AG04449 (cell line): ENCODE measurements around the gene GRIK1.

ENCODE experiments used
- CTCF ChIA-PET: fragments of 350-600 bp; formaldehyde crosslinking; extraction: SDS; loops from one replicate; lab custom pipeline; 2021; ENCODE audit warnings: antibody characterized with exemption; lab: Yijun Ruan, JAX
- POLR2A ChIA-PET: fragments of 400-600, 350-600 bp; formaldehyde crosslinking; extraction: SDS; loops from one replicate; lab custom pipeline; 2020; ENCODE audit warnings: antibody characterized with exemption, inconsistent platforms; lab: Yijun Ruan, JAX
- DNase-seq: peaks from one replicate; pipeline ENCODE4 v3.0.0-alpha.2; 2010; ENCODE audit warnings: low read depth, low spot score
- H3K4me3 ChIP-seq: 2 replicates; pipeline ENCODE4 v1.5.1; 2011; ENCODE audit warnings: low read depth, mild to moderate bottlenecking, control low read depth, low read length
- CTCF ChIP-seq: IDR thresholded peaks from one replicate; pipeline ENCODE4 v1.5.1; 2011; ENCODE audit warnings: mild to moderate bottlenecking, moderate library complexity, low read length, control low read depth, inconsistent platforms; ENCODE audit not compliant: insufficient read depth; ENCODE audit errors: missing control alignments

The GRIK1 gene

GRCh38 chr21:29801122-29801521, 138.7 kb downstream of the GRIK1 start:
- no peak overlapping the region for H3K4me3 ChIP-seq
- TF ChIP-seq CTCF, result no peak
- CTCF ChIA-PET, result no interaction called here
- POLR2A ChIA-PET, result no interaction called here
- DNase-seq, result no peak

GRCh38 chr21:29800056-29800455, 139.7 kb downstream of the GRIK1 start:
- no peak overlapping the region for H3K4me3 ChIP-seq
- TF ChIP-seq CTCF, result no peak
- POLR2A ChIA-PET, result no interaction called here
- DNase-seq, result no peak
- CTCF ChIA-PET, result no interaction called here

- DNase-seq, result no peak
- H3K4me3 ChIP-seq, result no peak overlapping the region
- no peak for TF ChIP-seq CTCF
- CTCF ChIA-PET, result no interaction called here
- POLR2A ChIA-PET, result no interaction called here
Observed at GRCh38 chr21:29798840-29799239, 141.0 kb downstream of the GRIK1 start.

- no peak for DNase-seq
- CTCF ChIA-PET, result no interaction called here
- no peak for TF ChIP-seq CTCF
- no peak overlapping the region for H3K4me3 ChIP-seq
- POLR2A ChIA-PET, result no interaction called here
Observed at GRCh38 chr21:29797155-29797554, 142.6 kb downstream of the GRIK1 start.

GRCh38 chr21:29793712-29794111, 146.1 kb downstream of the GRIK1 start:
- TF ChIP-seq CTCF, result no peak
- no peak for DNase-seq
- H3K4me3 ChIP-seq, result no peak overlapping the region
- POLR2A ChIA-PET, result no interaction called here
- CTCF ChIA-PET, result no interaction called here

GRCh38 chr21:29789393-29789792, 150.4 kb downstream of the GRIK1 start:
- TF ChIP-seq CTCF, result no peak
- ChIA-PET CTCF (no interaction called here), POLR2A (no interaction called here)
- DNase-seq, result no peak
- no peak overlapping the region for H3K4me3 ChIP-seq
